GM18505 (cell line): Measurements from ENCODE around the gene EXTL1.

Experiments
- ATAC-seq: cut with Tn5 transposase; IDR thresholded peaks from one replicate; pipeline ENCODE4 v1.9.1; 2021; ENCODE audit not compliant: unreplicated experiment
- POLR2A ChIP-seq: IDR thresholded peaks from 4 replicates; pipeline ENCODE4 v1.6.1; 2011; ENCODE audit warnings: borderline replicate concordance; ENCODE audit not compliant: insufficient read depth, insufficient read length; ENCODE audit errors: extremely low read depth

Gene EXTL1

DNA sequence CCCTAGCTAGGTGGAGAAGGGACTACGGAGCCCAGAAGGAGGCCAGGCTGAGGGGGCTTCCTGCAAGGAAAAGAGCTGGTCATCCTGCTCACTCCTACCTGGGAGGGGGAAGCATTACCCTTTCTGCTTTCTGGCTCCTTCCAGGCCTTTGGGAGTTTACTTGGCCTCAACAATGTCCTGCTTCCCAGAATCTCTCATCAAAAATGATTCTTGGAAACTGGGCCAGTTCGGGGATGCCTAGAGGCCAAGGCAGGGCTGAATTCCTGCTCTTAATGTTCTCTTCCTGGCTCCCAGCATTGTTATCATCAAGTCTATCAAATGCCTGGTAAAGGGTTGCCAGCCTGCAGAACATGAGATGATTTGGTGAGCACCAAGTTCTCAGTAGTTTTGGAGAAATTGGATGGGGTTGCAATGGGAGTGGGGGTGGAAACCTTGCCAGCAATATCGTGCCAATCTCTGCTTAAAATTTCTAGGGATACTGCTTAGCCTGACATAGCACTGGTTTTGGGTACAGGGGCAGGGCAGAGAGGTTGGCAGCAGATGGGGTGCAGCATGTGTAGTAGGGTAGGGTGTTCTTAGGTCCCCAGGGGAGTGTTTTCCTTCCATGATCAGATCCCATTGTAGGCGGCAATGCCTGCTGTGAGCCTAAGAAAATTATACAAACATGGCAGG lies 16.0 kb upstream of the EXTL1 start:
- no peak for TF ChIP-seq POLR2A
- no peak for ATAC-seq

DNA sequence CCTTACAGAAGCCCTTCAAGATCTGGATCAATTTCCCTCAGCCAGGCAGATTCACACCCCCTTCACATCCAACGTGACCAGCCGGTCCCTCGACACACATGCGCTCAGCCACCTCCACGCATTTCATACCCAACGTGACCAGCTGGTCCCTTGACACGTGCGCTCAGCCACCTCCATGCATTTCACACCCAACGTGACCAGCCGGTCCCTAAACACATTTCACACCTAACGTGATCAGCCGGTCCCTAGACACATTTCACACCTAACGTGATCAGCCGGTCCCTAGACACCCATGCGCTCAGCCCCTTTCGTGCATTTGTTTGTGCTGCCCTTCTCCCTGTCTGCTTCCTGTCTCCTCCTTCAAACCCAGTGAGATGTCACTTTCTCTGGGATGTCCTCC lies 14.9 kb upstream of the EXTL1 start:
- TF ChIP-seq POLR2A: no peak
- ATAC-seq: no peak

DNA sequence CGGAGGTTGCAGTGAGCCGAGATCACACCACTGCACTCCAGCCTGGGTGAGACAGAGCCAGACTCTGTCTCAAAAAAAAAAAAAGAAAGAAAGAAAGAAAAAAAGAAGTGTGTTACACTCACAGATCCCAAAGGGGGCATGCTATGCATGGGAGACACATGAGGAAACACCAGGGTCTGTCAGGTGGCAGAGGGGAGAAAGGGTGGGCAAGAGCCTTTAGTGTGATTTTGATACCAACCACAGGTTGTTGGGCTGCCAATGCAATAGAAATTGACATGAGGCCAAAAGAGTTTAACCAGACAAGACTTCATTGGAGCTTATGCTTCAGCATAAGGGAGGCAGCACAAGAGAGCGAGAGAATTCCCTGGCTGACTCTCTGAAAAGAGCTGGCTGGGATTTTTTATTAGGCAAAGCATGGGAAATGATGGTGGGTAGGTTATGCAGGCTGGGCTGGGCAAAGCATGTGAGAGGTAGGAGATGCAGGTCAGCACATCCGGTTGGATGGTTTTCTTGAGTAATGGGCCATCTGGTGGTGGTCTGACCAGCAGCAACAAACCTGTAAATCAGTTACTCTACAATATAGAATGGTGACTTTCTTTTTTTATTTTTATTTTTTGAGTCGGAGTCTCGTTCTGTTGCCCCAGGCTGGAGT lies 11.7 kb upstream of the EXTL1 start:
- TF ChIP-seq POLR2A: no peak
- ATAC-seq: no peak

DNA sequence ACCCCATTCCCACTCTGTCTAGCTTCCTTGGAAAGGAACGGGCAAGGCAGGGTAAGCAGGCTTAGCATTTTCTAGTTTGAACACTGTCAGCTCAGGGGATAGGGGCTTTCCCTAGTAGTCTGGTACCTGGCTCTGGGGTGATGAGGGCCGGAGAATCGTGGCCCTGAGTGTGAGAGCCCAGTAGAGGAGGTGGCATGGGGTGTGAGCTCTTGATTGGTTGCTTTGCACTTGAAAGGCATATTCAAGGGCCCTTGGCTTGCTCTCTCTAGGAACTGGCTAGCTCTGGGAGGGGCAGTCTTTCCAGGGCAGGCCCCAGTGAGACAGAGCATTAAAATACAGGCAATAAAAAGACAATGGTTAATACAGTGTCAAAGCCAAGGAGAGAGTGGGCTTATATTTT lies 10.8 kb upstream of the EXTL1 start:
- no peak for ATAC-seq
- no peak for TF ChIP-seq POLR2A

DNA sequence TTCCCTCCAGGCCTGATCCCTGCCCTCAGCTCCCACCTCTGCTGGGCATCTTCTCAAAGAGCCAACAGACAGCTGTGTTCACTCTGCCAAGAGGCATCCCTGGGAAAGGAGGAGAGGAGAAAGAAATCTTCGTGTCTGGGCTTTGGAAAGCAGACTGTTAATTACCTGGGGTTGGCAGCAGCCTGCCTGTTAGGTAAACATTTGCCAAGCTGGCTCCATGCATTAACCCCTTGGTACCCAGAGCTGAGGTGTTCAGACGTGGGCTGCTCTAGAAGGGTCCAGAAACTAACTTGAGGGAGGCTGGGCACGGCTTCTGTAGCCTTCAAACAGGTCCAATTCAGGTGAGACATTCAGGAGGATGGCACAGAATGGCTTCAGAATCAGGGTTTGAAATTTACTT lies 8.7 kb upstream of the EXTL1 start:
- ATAC-seq: no peak
- TF ChIP-seq POLR2A: no peak

DNA sequence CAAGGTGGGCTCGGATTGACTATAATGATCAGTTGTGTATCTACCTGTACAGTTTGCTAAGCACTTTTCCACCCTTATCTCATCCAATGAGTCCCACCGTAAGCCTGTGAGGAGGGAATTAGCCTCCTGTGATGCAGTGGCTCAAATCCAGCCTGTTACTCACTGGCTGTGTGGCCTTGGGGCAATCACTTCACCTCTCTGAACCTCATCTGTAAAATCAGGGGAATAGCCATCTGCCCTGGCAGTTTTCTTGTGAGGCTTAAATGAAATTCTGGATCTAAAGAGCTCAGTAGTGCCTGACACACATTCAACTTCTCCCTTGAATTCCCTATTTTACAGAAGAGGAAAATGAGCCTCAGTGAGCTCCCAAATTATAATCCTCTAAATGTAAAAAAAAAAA lies 7.4 kb upstream of the EXTL1 start:
- no peak for ATAC-seq
- TF ChIP-seq POLR2A: no peak

DNA sequence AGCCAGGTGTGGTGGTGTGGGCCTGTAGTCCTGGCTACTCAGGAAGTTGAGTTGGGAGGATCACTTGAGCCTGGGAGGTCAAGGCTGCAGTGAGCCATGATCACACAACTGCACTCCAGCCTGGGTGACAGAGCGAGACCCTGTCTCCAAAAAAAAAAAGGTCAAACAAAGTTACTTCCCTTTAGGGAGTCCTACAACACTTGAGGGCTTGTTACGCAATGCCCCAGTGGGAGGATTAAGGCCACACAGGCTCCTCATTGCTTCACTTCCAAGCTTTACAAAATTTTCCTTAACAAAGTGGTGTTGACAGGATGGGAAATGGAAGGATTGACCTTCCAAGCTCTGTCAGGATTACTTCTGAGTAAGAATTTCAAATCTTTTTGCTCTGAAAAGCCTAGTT lies 6.2 kb upstream of the EXTL1 start:
- ATAC-seq: no peak
- no peak for TF ChIP-seq POLR2A

DNA sequence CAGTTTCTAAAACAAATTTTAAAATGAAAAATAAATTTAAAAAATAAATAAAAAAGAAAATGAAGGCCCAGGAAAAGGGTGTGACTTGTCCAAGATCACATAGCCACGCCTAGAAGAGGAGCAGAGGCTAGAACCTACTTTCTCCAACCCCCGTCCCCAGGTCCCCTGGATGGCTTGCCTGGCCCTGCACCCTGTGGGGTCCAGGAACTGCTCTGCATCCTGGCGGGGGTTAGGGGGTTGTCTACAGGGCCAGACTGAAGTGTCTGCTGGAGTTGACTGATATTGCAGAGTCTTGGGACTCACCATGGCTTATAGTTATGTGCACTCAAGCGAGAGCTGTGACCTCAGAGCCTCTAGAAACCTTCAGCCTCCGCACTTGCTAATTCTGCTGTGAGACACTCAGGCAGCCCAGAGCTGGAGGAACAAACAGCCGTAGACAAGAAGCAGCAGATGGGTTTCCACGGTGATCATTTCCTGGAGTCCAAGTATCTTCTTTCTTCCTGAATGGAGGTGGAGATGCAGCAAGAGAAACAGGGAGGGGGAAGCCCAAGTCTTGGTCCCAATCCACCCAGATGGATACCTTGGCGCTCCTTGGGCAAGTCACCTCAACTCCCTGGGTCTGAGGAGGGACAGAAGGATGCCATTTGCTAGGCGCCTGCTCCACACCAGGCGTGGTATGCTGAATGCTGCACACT lies 5.2 kb upstream of the EXTL1 start:
- ATAC-seq: no peak
- TF ChIP-seq POLR2A: no peak

DNA sequence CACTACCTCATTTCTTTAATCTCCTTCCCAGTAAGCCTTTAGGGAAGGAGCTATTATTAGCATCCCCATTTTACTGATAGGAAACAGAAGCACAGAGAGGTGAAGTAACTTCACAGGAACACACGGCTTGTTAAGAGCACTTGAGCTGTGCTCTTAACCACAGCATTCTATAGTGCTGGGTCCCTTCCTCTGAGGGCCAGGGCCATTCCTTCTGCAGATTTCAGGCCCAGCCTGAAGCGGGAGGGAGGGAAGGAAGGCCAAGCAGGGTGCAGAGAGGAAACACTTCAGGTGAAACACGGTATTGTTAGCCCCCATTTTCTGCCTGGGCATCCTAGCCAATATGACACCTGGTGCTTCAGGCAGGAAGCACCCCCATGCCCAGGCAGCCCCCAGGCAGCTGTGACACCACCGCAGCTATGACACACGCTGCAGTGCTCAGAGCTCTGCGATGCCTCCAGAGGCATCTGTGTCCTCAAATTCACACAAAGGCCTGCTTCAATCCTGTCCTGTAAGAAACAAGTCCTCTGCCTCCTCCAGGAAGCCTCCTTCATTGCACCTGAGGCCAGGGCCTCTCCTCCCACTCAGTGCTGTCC lies 4.5 kb upstream of the EXTL1 start:
- TF ChIP-seq POLR2A: no peak
- ATAC-seq: no peak

DNA sequence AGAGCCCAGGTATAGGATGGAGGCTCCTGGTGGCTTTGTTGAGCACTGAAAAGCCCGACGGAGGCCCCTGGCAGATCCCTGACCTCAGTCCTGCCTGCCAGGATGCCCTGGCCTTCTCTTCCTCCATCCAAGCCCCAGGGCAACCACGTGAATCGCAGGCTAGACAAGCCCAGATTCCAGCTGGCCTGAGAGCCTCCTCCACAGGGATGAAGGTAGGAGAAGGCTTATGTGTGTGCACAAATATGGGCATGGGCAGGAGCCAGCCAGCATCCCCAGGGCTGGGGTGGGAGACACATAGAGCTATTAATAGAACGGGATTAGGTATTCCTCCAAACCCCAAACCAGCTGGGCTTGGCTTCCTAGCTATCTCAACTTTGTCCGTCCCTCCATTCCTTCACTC lies 4.0 kb upstream of the EXTL1 start:
- no peak for TF ChIP-seq POLR2A
- ATAC-seq: no peak

DNA sequence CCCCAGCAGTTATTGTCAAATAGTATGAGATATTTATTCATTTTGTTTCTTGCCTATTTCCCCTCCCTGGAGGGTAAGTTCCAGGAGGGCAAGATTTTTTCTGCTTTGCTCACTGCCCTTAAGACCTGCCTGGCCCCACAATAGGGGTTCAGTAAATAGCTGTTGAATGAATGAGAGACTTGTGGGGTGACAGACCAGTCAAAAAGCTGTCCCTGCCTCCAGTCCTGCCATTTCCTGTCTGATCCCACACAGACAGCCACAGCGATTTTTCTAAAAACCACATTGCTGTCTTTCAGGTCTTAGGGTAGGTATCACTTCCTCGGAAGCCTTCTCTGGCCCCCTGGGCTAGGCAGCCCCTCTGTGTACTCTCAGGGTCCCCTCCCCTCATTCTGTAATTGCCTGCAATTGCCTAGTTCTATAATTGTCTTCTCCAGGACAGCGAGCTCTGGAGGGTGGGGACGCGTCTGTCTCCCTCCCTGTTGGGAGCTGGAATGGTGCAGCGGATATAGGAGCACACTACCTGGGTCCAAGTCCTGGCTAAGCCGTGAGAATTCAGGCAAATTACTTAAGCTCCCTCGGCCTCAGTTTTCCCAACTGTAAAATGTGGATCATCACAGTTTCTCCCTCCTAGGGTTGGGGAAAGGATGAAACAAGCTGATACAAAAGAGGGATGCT lies 1.8 kb upstream of the EXTL1 start:
- no peak for ATAC-seq

DNA sequence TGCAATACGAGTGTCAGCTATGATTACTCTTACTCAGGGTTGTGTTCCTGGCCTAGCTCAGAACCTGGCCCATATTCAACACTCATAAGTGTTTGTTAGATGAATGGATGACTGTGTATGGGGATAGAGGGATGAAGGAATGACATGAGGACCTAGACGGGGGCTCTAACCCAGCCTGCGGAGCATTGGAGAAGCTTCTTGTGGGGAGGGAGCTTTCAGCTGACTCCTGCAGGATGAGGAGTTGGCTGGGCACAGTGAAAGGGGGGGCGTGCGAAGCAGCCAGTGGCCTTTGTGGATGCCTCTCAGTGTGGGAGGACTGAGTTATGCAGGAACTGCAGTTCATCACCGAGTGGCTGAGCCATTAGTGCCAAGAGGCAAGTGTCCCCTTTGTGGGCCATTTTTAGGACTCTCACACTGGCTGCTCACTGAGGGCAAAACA lies 1.2 kb upstream of the EXTL1 start:
- TF ChIP-seq POLR2A: no peak
- no peak for ATAC-seq

More for the DNA sequence above, 1.8 kb upstream of the EXTL1 start:
- no peak for TF ChIP-seq POLR2A

DNA sequence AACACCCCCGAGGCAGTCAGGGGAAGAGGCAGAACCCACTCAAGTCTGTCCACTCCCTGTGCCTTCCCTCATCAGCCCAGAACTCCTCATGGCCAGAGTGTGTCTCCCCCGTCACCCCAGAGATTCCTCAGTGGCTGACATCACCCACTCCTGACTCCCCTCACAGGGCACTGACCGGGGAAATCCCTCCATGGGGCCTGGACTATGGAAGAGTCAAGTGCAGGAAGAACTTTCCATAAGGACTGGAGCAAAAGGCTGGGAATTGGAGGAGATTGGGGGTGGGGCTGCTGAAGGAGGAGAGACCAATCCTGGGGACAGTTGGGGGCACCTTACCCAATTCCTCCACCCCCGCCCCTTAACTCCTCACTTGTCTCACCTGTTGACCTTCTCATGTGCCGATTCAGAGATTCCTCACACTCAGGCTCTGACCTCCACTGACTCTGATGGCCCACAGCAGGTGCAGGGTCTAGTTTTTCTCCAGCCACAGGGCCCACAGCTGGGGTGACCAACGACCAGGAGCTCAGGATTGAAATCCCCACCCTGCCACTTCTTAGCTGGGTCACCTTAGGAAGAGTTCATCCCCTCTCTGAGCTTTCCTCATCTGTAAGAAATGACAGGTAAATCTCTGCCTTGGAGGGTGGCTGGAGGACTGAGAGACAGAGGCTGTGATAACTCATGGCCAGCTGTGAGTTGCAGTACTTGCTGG lies 481 bp upstream of the EXTL1 start:
- TF ChIP-seq POLR2A: no peak
- no peak for ATAC-seq

DNA sequence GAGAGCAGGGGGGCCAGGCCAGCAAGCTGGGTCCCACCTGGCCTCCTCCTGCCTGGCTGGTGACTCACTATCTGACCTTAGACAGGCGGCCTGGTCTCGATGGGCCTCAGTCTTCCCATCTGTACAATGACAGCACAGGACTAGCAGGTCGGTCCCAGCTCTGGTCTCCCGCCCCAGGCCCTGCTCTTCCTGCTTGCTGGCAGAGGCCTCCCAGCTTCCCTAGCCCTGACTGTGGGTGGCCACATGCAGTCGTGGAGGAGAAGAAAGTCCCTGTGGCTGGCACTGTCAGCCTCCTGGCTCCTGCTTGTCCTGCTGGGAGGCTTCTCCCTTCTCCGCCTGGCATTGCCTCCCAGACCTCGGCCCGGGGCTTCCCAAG lies 817 bp downstream of the EXTL1 start:
- no peak for TF ChIP-seq POLR2A
- no peak for ATAC-seq

DNA sequence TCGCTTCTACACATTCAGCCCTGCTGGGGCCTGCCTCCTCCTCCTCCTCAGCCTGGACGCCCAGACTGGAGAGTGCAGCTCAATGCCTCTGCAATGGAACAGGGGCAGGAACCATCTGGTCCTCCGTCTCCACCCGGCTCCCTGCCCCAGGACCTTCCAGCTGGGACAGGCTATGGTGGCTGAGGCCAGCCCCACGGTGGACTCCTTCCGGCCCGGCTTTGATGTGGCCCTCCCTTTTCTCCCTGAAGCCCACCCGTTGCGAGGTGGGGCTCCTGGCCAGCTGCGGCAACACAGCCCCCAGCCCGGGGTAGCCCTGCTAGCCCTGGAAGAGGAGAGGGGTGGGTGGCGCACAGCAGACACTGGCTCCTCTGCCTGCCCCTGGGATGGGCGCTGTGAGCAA lies 1.4 kb downstream of the EXTL1 start:
- ATAC-seq: no peak
- TF ChIP-seq POLR2A: no peak
